HG02763 (cell line): ENCODE data around the gene NINJ2.

Experiments
- ATAC-seq: cut with Tn5 transposase; IDR thresholded peaks from one replicate; pipeline ENCODE4 v1.9.1; 2021; ENCODE audit warnings: mild to moderate bottlenecking, moderate library complexity; ENCODE audit not compliant: unreplicated experiment

NINJ2 gene

DNA sequence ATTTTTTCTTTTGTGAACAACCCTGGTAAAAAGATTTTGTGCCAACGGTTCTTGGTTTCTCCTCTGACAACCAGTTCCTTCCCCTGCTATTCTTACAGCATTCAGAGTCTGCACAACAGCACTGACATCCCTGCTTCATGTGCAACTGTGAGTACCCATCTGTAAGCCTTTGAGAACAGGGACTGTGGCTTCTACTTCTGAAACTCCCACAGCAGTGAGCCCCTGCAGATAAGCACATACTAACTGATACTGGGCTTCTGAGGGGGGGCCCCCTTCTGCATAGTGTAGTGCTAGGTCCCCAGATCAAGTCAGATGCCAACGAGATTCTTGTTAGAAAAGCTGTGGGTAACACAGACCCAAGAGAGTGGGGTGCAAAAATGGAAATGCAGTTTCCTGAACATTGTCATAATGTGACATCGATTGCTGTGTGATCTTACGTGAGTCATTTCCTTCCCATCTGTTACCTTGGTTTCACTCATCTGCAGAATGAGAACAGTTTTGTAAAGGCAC is 11.1 kb upstream of the NINJ2 start:
- peak; percentile 77 for ATAC-seq

DNA sequence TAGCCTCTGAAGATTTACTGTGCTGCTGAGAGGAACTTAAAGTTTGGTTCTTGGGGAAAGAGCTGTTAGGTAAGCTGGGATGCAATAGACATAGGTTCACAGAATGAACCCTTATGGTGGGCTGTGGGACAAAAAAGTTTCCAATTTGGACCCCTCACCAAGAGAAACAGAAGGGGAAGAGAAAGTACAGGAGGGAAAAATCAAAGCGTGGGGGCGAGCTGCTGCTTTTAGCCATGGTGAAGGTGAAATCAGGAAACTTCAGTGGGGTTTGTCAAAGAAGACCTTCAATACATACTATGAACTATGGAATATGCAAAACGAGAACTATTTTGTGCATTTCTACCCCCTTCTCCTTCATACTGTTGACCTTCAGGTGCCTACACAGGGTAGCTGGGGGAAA is 10.6 kb upstream of the NINJ2 start:
- ATAC-seq: peak; percentile 17

DNA sequence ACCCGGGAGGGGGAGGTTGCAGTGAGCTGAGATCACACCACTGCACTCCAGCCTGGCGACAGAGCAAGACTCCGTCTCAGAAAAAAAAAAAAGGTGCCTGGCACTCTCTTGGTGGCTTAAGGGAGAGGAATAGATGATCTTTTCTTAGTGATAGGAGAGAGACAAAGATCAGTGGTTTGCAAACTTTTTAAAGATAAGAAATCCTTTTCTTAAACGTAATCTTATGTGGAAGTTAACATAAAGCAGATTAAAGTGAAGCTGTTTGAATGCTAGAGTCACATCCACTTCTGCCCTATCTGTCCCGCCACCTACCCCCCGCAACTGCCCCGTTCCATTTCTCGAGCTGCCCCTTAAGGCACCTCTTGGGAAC is 6.3 kb upstream of the NINJ2 start:
- ATAC-seq: no peak

DNA sequence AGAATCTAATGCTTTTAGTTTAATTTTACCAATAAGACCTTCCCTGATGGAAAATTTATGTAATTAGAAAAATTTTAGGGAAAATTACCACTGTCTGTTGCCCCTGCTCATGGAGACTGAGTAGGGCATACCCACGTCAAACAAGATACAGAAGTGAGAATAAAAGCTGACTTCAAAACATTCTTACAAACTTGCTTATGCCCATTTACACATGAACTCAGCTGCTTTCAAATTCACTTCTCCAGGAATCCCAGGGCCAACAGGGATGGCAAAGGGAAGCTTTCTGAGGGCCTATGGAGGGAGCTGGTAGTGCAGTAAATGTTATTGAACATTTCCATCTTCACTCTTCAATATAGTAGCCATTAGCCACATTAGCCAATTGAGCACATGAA is 4.8 kb upstream of the NINJ2 start:
- no peak for ATAC-seq

DNA sequence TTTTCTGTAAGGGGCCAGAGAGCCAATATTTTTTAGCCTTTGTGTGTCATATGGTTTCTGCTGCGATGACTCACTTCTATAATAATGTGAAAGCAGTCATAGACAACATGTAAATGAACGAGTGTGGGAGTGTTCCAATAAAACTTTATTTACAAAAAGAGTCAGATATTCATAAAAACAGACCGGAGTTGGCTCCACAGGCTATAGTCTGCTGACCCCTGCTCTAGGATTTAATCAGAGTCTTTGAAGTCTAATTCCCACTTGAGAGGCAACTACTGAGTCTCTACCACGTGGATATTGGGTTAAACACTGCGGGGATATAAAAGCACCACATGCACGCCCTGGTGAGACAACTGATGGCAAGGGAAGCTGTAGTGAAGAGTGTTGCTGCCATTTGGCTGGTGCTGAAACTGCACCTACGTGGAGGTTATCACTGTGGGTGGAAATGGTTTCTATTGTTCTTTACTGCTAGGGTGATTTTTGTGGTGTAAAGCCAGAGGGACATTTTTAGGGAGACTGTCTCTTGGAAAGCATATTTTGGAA is 3.6 kb upstream of the NINJ2 start:
- ATAC-seq: no peak

DNA sequence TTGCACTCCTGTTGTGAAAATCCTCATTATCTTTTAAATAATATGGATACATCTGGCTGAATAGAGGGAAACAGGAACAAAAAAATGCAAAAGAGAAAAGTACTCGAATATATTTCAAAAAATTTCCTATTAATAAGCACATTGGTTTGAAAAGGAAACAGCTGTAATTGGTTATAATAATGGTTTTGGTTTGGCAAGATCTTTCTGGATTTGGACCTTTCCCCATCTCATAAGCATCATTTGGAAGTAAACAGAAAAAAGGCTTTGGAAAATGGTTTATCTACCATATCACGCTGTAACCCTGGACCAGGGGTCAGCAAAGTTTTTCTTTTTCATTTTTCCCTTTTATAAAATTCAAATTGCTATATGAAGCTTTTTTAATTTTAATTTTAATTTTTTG is 2.8 kb upstream of the NINJ2 start:
- no peak for ATAC-seq

DNA sequence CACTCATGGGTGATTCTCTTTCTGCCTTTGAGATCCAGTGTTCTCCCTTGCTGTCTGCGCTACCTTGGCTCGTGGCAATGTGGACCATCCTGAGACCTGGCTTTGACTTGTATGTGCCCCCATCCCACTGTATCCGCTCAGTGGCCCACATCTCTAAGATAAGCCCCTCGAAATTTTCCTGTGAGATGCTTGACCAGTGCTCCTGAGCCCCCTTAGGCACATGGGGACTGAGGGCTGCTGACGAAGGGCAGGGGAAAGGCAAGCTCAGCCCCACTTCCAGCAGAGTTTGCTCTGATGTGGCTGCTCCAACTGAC is 1.5 kb upstream of the NINJ2 start:
- no peak for ATAC-seq

DNA sequence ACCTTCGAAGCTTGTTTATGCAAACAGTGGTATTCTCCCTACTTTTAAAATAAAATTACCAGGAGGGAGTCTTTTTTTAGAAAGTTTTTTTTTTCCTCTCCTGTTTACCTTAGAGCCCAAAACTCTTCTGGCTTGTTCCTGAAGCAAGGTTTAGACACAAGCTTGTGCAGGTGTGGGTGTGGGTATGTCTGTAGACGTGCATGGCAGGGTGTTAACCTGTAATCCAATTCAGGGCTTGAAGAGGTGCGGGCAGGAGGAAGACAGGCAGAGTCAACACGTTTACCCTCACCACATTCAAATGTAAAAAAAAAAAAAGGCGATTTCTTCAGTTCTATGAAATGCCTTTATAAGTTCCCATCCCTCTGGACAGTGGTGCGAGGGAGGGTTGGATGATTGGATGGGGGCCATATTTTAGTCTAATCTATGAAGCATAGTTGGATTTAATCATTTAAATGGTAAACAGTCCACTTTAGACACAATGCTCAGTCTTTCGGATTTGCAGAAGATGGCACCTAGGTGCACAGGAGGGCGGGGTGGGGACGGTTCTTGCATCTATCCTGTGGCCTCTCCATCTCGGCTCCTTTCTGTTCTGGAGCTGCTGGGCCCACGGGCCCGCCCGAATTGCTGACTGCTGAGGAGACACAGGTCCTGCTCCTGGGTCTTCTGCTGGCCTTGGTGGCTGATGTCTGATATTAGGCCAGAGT is 982 bp upstream of the NINJ2 start:
- ATAC-seq: no peak

DNA sequence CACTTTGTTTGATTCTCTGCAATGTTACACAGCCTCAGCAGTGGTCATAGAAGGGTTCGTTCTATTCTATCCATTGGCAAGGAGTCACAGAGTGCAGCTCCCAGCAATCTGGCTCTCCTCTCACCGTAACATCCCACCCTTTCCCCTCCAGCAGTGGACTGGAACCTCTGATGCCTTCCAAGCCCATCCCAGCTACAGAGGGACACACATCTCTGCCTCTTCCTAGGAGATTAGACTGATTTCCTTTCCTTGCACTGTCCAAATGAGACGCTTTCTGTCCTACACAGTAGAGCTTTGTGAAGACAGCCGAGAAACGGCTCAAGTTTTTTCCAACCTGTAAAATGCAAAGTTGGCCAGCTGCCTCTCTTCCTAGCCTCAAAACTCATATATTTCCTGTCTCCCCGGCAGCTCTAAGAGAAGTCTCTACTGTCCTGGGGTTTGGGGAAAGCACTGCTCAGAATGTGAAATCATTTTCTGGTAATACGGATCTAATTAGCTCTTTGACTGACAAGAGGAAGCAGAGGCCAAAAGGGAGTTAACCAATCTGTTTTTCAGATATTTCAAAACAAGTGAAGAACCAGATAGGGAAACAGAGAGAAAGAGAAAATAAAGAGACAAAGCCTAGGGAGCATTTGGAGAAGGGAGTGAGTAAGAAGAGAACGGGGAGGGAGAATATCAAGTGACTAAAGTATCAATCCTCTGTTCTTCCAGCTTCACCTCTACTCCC is 516 bp downstream of the NINJ2 start:
- no peak for ATAC-seq

DNA sequence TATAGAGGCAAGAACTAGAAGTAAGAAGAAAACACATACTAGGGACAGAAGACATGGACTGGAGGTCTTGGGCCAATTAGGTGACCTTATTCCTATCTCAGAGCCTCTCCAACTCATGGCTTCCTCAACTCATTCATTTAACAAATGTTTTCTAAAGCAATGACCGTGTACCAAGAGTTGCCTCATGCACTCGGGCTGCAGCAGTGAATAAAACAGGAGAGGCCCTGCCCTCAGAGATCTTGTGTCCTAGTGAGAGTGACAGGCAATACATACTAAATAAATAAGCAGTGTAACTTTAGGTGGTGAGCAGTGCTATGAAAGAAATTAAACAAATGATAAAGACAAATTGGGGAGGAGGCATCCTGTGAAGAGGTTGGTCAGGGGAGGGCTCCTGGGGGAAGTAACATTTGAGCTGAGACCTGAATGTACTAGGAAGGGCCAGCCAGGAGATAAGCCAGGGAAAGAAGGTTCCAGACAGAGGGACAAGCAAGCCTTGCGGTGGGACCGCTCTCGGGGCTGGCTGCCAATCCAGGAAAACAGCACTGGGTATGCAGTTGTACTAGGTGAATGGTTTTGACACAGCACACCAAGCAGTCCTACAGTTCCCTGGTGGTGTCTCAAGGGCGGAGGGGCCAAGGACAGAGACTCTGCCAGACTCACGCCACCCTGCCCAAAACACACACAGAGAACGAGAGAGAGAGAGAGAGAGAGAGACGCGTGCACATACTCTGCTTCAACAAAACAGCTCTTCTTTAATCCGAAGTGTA is 1.3 kb downstream of the NINJ2 start:
- ATAC-seq: no peak

DNA sequence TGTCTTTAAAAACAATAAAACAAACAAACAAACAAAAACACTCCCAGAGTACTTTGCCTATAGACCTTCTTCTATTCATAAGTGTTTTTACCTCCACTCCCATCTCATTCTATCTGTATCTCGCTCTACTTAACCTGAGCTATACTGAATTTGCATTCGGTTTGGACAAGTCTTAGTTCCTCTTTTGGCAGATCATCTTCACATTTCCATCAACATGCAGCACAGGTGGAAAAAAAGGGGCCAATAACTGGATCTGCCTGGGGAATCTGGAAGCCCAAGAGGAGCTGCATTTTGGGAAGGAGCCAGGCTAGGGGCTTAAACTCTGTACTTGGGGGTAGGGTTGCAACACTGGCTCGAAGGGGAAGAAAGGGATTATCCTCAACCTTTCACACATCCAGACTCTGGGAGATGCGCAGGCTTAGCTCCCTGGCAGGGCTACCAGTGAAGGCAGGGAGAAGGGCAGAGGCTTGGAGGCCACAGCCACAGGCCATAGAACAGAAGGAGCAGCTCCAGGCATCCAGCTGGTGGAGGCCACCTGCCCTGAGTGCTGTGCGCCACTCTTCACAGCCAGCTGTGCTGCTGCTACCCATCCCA is 4.1 kb downstream of the NINJ2 start:
- no peak for ATAC-seq

DNA sequence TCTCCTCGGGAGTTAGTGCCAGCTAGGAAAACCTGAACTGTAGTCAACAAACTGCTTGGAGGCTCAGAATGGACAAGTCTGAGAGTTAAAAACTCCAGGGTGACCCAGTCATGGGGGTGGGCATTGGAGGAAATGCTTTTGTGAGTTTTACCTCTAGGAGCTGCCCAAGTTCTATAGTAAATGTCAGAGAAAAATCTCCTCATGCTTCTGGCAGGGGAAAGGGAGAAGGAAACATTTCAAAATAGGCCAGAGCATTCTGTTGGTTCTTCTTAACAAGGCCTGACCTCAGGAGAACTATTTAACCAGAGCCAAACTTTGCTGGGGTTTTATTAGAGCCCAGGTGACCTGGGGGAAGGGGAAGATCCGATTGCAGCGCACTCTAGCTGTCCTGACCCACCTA is 12.3 kb downstream of the NINJ2 start:
- ATAC-seq: no peak

DNA sequence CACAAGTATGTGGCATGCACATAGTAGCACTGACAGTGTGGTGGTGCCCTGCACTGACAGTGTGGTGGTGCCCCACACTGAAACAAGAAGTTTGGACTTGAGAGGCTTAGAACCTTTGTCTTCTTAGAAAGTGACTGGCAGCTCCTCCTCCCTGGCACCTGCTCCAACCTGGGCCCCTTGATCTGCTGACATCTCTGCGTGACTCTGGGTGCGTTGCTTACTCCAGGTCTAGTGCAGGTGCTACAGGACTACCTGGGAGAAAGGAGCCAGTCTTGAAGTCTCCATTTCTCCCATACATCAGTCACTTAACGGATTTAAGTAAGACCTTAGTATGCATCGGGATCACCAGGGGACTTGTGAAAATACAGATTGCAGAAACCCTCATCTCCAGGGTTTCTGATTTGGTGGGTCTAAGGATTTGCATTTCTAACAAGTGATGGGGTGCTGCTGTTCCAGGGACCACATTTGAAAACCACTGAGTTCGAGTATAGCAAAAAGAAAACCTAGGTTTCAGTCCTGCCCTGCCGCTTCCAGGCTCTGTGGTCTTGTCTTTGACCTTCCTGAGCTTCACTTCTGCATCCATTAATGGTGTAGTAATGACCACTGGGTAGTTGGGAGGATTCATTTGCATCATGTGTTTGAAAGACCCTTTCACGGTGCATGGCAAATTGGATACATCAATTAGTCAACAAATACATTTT is 15.7 kb downstream of the NINJ2 start:
- ATAC-seq: no peak

DNA sequence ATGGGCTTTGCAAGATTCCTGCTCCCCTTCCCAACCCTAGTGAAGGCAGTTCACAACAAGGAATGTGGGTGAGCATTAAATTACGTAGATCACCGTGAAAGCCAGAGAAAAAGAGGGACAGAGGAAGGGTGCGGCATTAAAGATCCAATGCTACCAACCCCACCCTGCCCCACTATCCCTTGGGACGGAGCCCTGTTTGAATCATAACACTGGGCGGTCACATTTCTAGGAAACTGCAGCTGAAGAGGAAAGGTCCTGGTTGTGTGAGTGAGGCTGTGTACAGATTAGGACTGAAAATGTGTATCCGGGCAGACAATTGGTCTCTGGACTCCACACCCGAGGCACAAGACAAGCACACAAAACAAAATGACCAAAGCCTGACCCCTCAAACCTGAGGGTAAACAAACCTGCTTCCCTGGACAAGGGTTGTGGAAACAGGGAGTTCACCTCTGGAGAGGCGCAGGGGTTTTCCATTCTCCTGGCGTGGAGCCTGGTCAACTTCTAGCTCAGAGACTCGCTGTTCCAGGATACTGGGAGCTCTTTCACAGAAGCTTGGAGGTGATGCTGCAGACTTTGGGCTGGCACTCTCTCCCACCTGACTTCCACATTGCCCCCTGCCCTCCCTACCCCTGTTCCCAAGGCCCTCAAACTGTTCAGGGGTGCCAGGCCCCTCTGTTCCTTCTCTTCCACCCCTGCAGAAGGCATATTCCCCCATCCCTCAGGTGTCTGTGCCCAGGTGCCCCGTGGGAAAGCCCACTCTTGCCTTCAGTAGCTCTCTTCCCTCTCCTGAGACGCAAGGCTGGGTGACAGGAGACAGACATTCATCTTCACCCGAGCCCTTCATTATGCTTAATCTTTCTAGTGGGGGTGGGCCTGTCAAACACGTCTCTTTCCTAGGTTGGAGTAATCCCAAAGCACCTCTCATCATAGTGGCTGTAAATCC is 16.5 kb downstream of the NINJ2 start:
- ATAC-seq: no peak

DNA sequence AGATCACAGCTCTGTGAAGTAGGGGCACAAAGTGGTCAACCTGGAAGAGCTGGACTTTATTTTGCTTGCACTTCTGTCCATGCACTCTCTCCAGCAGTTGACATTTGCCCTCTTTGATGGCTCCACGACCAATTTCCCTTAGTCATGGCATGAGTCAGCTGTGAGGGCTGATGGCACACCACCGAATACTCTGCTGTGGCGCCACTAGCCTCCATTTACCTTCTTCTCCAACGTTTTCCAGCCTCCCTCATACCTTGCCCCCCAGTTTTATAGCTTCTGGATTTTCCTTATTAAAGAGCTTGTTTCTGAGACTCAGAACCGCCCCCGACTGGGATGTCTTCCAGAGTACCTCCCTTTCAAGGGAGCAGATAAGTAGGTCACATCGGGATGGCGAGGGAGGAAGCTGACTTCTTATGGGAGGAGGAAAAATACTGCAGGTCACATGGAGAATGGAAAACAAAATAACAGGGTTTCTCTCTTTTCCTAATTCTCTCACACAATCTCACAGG is 17.6 kb downstream of the NINJ2 start:
- ATAC-seq: no peak

DNA sequence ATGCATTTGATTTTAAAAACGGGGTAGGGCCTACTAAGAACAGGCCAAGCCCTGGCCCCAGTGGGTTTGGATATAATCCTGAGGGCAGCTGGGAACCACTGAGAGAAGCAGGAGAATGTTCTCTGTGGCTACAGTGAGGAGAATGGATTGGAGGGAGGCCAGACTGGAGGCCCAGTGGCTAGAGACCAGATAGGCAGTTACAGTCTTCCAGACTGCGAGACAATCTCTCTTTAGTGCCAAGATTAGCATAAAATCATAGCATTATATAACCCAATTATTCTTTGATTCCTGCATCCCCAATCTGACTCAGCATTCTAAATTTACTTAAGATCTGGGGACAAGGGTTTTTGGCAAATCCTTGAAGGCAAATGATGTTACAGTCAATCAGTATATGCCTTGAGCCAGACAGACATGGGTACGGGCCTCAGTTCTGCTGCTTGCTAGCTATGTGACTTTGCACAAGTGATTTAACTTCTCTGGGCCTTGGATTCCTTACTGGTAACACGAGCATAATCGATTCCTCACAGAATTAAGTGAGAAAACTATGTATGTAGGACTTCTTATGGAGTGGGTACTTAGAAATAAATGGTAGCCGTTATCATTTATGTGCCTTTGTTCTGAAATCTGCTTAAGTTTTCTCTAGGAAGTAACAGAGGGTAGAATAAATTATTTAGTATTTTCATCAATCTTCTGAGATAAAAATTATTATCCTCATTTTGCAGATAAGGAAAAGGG is 18.3 kb downstream of the NINJ2 start:
- no peak for ATAC-seq

DNA sequence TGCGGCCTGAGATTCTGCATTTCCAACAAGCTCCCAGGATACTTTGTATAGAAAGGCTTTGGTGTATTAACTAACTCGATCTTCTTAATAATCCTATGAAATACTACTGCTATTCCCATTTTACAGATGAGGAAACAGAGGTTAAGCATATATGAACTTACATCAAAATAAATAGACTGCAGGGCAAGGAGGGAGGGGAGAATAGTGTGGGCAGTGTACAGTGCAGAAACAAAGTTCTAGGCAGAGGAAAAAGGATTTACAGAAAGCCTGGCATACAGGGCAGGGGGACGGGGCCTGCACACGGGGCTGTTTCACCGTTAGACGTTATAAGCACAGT is 19.0 kb downstream of the NINJ2 start:
- ATAC-seq: no peak

DNA sequence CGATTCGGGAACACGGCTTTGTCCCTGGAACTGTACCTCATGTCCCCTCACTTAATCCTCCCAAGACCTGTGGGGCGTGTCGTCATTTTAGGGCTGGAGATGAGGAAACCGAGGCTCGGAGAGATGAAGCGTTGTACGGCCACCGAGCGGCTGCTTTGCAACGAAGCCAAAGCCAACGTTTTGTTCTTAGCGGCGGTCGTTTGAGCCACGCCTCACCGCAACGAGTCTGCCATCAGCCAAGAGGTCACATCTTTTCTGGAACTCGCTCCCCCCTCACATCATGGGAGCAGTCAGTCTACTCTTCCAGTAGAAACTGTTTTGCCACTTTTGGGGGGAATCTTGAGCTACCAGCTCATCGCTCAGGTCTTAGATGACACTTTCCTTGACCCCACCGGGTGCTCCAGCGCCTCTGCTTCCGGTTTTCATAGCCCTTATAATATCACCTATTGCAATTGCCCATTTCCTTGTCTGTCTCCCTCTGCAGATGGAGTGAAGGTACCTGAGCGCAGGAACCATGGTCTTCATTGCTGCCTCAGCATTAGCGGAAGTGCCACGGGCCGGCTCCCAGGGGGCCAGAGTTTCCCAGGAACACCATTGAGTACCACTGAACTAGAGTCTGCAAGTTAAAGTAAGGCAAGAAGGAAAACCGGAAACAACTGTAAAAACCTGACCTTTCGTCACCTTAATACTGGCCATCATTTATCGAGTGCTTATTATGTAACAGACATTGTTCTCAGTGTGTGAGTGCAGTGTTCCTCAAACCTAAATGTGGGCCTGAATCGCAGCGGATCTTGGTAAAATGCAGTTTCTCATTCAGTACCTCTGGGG is 19.6 kb downstream of the NINJ2 start:
- ATAC-seq: peak; percentile 1
